ENCODE data around the gene DEFB113. TPM values are rescaled to one million over a fixed set of nuclear protein-coding genes. Genes with fewer than 3 reads are reported as not detected.
"Not testable (repeated sequence)": the region's sequence is repeated elsewhere in the genome, so short reads cannot be mapped to it uniquely, and the experiment has no call there.

The DEFB113 gene
- total RNA-seq, result not detected

DNA sequence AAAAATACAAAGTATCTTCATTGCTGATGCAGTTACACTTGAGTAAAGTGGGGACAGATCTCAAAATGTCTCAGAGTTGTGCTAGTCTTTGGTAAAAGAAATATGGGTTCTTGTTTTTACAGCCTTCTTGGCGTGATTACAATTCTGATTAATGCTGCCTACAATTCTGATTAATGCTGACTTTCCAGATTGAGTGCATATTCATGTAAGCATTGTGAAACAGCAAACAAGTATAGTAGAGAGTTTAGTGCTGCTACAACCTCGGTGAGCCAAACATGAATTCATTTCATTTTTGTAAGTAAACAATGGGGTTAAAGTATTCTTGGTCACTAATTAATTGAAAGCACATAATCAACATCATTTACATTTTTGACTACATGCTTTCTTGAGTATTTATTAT, at the start of gene DEFB113:
TSS of gene DEFB113 (minus strand) at position 21 of the 400 bp plus-strand sequence. CDS start at position 21, 0 bp downstream.
- DNase-seq (ENCODE audit: low spot score in 2 of 2) (no peak), FAIRE-seq (no peak)

DNA sequence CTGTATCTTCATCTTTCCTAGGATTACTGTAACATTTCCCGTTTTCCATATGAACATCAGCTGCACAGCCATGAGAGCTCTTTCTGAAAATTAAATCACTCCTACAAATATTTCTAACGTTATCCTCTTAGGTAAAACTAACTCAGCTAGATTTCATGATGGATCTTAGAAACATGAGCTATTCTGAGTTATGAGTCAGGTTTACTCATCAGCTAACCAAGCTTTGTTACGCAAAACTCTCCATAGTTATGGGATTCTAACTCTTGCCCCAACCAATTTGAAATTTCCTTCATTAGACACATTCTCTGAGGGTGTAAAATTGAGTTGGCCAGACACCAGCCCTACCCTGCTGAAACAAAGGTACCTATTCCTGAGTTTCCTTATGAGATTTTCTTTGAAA, 38.4 kb upstream of the DEFB113 start:
- no peak for FAIRE-seq
- DNase-seq (ENCODE audit: low spot score in 2 of 2), result no peak

DNA sequence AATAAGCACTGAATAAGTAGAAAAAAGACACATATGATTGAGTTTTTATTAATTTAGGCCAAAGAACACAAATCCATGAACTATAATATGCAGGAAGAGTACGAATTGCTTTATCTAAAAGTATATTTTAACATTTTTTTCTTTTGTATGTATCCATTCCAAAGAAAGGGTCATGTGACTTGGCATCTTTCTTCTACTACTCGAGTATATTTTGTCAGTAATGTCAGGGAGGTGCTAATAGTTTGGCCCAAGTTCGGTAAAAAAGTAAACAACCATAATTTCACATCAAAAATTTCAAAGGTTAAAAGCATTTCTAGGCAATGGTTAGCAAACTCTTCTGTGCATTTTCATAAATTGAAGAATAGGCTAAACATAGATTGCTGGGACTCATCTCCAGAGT, 33.7 kb upstream of the DEFB113 start:
- DNase-seq (ENCODE audit: low spot score in 2 of 2), result no peak

DNA sequence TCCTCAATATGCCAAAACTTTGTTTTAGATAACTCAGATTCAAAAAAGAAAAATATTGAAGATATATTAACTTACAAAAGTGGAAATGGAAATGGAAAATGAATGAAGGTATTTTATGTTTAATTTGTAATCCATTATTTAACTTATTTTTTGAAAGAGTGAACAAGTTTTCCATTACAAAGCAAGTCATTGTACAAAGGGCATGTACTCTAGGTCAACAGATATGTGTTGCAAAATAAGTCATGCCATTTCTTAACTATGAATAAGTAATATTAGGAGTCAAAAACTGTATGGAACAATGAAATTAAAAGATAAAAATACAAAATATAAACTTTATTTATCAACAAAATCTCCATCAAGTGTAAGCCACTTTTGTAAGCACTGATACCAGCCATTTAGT, 25.9 kb upstream of the DEFB113 start:
- FAIRE-seq (peak; percentile 19), DNase-seq (ENCODE audit: low spot score in 2 of 2) (no peak)

More for the DNA sequence above, 33.7 kb upstream of the DEFB113 start:
- FAIRE-seq, result no peak

GRCh38 chr6:49988900-49989299, 19.5 kb upstream of the DEFB113 start:
- DNase-seq (ENCODE audit: low spot score in 2 of 2), result no peak
- FAIRE-seq, result no peak

- FAIRE-seq (no peak), DNase-seq (ENCODE audit: low spot score in 2 of 2) (no peak)
Observed at GRCh38 chr6:49987749-49988148, 18.3 kb upstream of the DEFB113 start.

DNA sequence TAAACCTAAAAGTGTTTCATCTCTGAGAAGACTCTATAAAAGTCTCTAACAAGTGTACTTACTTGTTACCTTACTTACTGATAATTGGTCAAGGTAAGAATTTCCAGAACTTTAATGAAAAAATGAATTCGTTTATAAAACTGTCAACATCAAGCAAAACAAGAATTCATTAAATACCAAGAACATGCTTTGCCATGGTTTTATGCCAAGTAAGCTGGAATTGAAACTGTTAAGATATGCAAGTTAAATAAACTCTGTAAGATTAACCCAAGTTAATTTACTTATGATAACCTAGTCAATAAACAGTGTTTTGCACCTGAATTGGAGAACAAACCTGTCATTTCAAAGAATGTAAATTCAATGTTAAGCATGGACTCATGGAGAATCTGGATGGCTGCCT, 17.1 kb upstream of the DEFB113 start:
- FAIRE-seq (no peak), DNase-seq (ENCODE audit: low spot score in 2 of 2) (no peak)

DNA sequence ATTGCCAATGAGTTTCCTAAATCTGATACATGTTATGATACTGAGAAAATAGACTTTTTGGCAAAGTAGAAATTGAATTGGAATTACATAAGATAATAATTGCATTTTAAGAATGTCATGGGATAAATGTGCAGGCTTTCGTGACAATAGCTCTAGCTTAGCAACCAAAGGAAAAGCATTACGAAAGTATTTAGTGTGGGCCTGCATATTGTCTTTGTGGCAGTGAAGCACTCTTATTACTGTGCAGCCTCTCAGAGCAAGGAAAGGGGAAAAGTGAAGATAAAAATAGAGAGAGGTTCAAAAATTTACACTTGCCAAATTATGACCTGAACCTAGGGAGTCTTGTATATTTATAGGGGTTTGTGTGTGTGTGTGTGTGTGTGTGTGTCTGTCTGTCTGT, 12.6 kb upstream of the DEFB113 start:
- FAIRE-seq (no peak), DNase-seq (ENCODE audit: low spot score in 2 of 2) (no peak)

DNA sequence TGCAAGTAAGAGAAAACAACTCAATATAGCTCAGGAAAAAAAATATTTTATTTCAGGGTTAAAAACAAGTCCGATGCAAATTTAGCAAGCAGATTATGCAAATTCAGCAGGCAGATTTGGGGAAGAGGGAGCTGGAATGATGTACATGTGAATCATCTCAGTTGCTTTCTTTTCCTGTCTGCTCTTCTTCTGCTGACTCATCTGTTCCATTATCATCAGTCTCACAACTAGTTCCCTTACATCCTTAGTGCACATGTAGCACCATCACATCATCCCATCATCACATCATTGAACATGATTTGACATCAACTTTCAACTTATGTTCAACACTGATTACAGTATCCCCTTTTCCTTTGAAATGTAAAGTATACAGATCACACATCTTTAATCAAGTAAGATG, 11.5 kb upstream of the DEFB113 start:
- DNase-seq (ENCODE audit: low spot score in 2 of 2), result no peak
- no peak for FAIRE-seq

DNA sequence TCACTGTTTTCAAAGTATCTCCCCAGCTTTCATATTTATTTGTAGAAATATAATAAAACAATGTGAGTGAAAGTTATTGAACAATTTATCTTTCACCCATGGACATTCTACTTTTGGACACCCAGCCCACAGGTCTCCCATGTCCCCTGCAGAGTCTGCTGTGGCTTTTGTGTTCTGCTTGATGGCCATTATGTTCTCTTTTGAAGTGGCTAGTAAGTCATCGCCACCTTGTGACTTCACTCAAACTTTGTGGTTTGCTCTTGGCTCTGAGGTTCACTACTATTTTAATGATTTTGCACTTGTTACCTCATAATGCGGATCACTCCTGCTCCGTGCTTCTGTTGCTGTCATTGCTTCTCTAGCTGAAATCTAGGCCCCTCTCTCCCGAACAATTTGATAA, 10.2 kb upstream of the DEFB113 start:
- no peak for FAIRE-seq

GRCh38 chr6:49978332-49979226, 9.2 kb upstream of the DEFB113 start:
- FAIRE-seq (no peak), DNase-seq (ENCODE audit: low spot score in 2 of 2) (no peak)

More for the DNA sequence above, 10.2 kb upstream of the DEFB113 start:
- no peak for DNase-seq (ENCODE audit: low spot score in 2 of 2)

GRCh38 chr6:49966823-49967222, 2.6 kb downstream of the DEFB113 start:
- FAIRE-seq (no peak), DNase-seq (ENCODE audit: low spot score in 2 of 2) (no peak)

- FAIRE-seq (no peak), DNase-seq (ENCODE audit: low spot score in 2 of 2) (no peak)
Observed at GRCh38 chr6:49966334-49966733, 3.1 kb downstream of the DEFB113 start.

- FAIRE-seq (no peak), DNase-seq (ENCODE audit: low spot score in 2 of 2) (no peak)
Observed at GRCh38 chr6:49964064-49964463, 5.4 kb downstream of the DEFB113 start, which contains the start of gene DEFB114. Gene DEFB114 (minus strand): TSS chr6:49964164. CDS start chr6:49964105, 59 bp downstream.

- DNase-seq (ENCODE audit: low spot score in 2 of 2) (no peak), FAIRE-seq (no peak)
Observed at GRCh38 chr6:49958180-49958579, 11.2 kb downstream of the DEFB113 start.

DNA sequence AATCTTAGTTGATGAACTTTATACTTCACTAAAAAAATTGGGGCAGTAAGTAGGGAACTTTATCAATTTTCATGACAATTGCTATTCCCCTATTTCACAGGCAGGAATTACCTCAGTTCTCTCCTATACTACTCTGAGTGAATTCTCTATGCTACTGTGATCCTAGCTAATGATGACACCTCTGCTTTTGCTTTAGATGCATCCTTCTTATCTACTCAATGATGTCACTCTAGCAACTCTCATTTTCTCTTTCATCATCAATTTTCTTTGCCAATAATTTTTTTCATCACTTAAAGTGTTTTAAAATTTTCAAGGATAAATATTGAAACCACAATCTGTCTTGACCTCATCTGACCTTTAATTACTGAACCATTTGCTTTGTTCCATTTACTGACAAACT, 13.6 kb downstream of the DEFB113 start:
- no peak for DNase-seq (ENCODE audit: low spot score in 2 of 2)
- no peak for FAIRE-seq

DNA sequence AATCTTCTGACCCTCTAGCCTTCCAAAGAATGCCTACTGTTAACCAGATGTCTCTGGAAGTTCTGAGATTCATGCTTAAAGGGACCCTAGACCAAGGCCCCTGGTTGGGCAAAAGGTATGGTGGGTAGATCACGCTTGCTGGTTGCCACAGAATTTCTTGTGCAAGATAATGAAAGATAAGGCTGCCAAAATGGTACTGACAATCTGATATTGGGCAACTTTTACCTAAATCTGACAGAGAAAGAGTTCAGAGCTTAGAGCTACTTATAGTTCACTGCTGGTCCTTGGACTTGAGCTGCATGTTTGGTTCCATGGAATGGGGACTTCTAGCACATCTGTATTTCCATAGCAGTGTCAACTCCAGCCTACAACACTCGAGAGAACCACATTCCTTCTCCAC, 17.5 kb downstream of the DEFB113 start:
- FAIRE-seq, result no peak

GRCh38 chr6:49950415-49950751, 19.0 kb downstream of the DEFB113 start:
- DNase-seq (ENCODE audit: low spot score in 2 of 2) (no peak), FAIRE-seq (no peak)

More for the DNA sequence above, 17.5 kb downstream of the DEFB113 start:
- no peak for DNase-seq (ENCODE audit: low spot score in 2 of 2)

- FAIRE-seq (no peak), DNase-seq (ENCODE audit: low spot score in 2 of 2) (no peak)
Observed at GRCh38 chr6:49949062-49949461, 20.4 kb downstream of the DEFB113 start.

DNA sequence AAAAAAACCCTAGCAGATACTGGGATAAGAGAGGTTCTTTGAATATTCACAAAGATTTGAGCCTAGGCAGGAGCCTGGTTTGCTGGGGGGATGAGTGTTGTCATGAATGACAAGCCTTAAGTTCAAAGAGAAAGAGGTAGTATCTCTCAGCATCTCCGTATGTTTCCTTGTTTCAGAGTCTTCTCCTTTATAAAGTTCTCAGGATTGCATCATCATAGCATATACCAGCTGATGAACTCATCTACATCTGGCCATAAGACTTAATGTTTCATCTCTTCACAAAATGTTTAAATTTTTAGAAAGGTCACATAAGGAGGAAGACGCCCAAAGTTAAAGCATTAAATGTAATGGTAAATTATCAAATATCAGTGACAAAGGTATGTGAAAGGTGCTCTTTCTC, 22.6 kb downstream of the DEFB113 start:
- FAIRE-seq (no peak), DNase-seq (ENCODE audit: low spot score in 2 of 2) (no peak)

DNA sequence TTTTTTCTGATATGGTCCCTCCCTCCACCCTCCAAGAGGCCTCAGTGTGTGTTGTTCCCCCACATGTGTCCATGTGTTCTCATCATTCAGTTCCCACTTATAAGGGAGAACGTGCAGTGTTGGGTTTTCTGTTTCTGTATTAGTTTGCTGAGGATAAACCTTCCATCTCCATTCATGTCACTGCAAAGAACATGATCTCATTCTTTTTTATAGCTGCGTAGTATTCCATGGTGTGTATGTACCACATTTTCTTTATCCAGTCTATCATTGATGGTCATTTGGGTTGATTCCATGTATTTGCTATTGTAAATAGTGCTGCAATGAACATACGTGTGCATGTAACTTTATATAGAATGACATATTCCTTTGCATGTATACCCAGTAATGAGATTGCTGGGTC, 25.4 kb downstream of the DEFB113 start:
- not testable (repeated sequence) for DNase-seq (ENCODE audit: low spot score in 2 of 2); FAIRE-seq

DNA sequence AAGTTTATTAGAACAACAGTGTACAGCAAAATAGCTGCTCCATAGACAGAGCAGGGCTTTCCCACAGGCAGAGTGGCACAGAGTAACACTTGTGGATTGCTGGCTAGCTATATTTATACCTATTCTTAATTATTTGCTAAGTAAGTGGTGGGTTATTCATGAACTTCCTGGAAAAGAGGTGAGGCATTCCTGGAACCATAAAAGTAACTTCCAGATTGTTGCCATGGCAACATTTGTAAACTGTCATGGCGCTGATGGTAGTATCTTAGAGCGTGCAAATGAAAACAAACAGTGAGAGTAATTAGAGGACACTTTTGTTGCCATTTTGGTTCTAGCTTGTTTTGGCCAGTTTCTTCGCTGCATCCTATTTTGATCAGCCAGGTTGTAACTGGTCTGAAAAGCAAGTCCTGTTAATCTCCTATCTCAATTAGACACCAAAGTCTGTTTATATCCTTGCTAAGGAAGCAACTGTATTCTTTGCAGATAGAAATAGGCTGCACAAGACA, 29.4 kb downstream of the DEFB113 start:
- no peak for DNase-seq (ENCODE audit: low spot score in 2 of 2)

More for the DNA sequence above, 29.4 kb downstream of the DEFB113 start:
- no peak for FAIRE-seq

Data from frontal cortex (tissue), 4 donors.